CD14-positive monocyte (primary cell): ENCODE measurements around the gene UEVLD. TPM values are rescaled to one million over a fixed set of nuclear protein-coding genes. Genes with fewer than 3 reads are reported as not detected.

Source experiments
- DNase-seq, 3 donors: peaks; one replicate each; pipeline ENCODE4 v3.0.0-alpha.2; 2011 to 2022
- H2AFZ ChIP-seq: 2 replicates; pipeline ENCODE4 v1.6.0; 2012; ENCODE audit warnings: mild to moderate bottlenecking, low read depth, low read length, inconsistent platforms; ENCODE audit not compliant: insufficient read depth, poor library complexity, severe bottlenecking
- H3K27ac ChIP-seq, 2 donors: 1 replicate in 1 of 2; 2 replicates in 1 of 2; pipeline ENCODE4 v1.5.1; 2012 to 2013; ENCODE audit warnings: low read length in 2 of 2, control low read depth in 1 of 2, inconsistent platforms in 1 of 2, low read depth in 1 of 2, mild to moderate bottlenecking in 1 of 2
- H3K27me3 ChIP-seq, 2 donors: one replicate each; pipeline versions ENCODE4 v1.6.0 to v1.6.1; 2011 to 2013; ENCODE audit warnings: low read length in 2 of 2; ENCODE audit not compliant: control insufficient read depth in 2 of 2, insufficient read depth in 2 of 2
- H3K36me3 ChIP-seq, 2 donors: replicated peaks in 1 of 2; 1 replicate in 1 of 2; 2 replicates in 1 of 2; pipeline versions ENCODE4 v1.5.1 to v1.6.1; 2012 to 2013; ENCODE audit warnings: low read length in 2 of 2, control low read depth in 1 of 2, inconsistent platforms in 1 of 2, mild to moderate bottlenecking in 1 of 2; ENCODE audit not compliant: insufficient read depth in 2 of 2, control insufficient read depth in 1 of 2
- H3K4me1 ChIP-seq, 2 donors: 1 replicate in 1 of 2; 2 replicates in 1 of 2; pipeline versions ENCODE4 v1.5.1 to v1.6.1; 2012 to 2013; ENCODE audit warnings: low read length in 2 of 2, control low read depth in 1 of 2, inconsistent platforms in 1 of 2, mild to moderate bottlenecking in 1 of 2, moderate library complexity in 1 of 2; ENCODE audit not compliant: insufficient read depth in 2 of 2, control insufficient read depth in 1 of 2
- H3K4me2 ChIP-seq: replicated peaks from 2 replicates; pipeline ENCODE3; 2012; ENCODE audit warnings: low read length, moderate library complexity, mild to moderate bottlenecking; ENCODE audit not compliant: poor library complexity, severe bottlenecking; ENCODE audit errors: extremely low read depth
- H3K4me3 ChIP-seq, 3 experiments: fragments of 200-600 bp in 1 of 3; sonication (generic) in 1 of 3; replicated peaks in 1 of 3; 1 replicate in 2 of 3; 2 replicates in 1 of 3; pipeline ENCODE4 v1.5.1; 2011 to 2013; ENCODE audit warnings: low read length in 3 of 3, mild to moderate bottlenecking in 3 of 3, control low read depth in 2 of 3, low read depth in 2 of 3, inconsistent platforms in 1 of 3, moderate library complexity in 1 of 3
- H3K79me2 ChIP-seq: 2 replicates; pipeline ENCODE4 v1.6.0; 2012; ENCODE audit warnings: mild to moderate bottlenecking, control low read depth, inconsistent platforms, low read length, moderate library complexity; ENCODE audit not compliant: insufficient read depth
- H3K9ac ChIP-seq: 2 replicates; pipeline ENCODE4 v1.6.0; 2017; ENCODE audit warnings: low read length, mild to moderate bottlenecking; ENCODE audit not compliant: insufficient read depth, poor library complexity, severe bottlenecking
- H3K9me3 ChIP-seq, 2 donors: replicated peaks in 1 of 2; 1 replicate in 1 of 2; 2 replicates in 1 of 2; pipeline versions ENCODE4 v1.5.1 to v1.6.1; 2012 to 2013; ENCODE audit warnings: low read length in 2 of 2, control low read depth in 1 of 2; ENCODE audit not compliant: control insufficient read depth in 1 of 2, insufficient read depth in 1 of 2
- H4K20me1 ChIP-seq: 2 replicates; pipeline ENCODE4 v1.6.0; 2012; ENCODE audit warnings: mild to moderate bottlenecking, low read length, control low read depth, moderate library complexity; ENCODE audit not compliant: insufficient read depth
- H3K27ac Mint-ChIP-seq, 7 donors: one replicate each; pipeline ENCODE4 v1.8.0; 2020; ENCODE audit warnings: mild to moderate bottlenecking in 7 of 7, mixed read lengths in 7 of 7, moderate library complexity in 6 of 7, inconsistent platforms in 2 of 7
- H3K27me3 Mint-ChIP-seq, 3 donors: one replicate each; pipeline ENCODE4 v1.8.0; 2021 to 2022; ENCODE audit warnings: low read depth in 3 of 3, mild to moderate bottlenecking in 3 of 3, mixed read lengths in 3 of 3, moderate library complexity in 3 of 3, inconsistent platforms in 1 of 3
- H3K36me3 Mint-ChIP-seq, 2 donors: one replicate each; pipeline ENCODE4 v1.8.0; 2020; ENCODE audit warnings: mixed read lengths in 2 of 2, inconsistent platforms in 1 of 2, mild to moderate bottlenecking in 1 of 2
- H3K4me1 Mint-ChIP-seq: one replicate; pipeline ENCODE4 v1.8.0; 2020; ENCODE audit warnings: mild to moderate bottlenecking, mixed read lengths
- H3K4me3 Mint-ChIP-seq, 2 donors: one replicate each; pipeline ENCODE4 v1.8.0; 2020; ENCODE audit warnings: mild to moderate bottlenecking in 2 of 2, mixed read lengths in 2 of 2, moderate library complexity in 1 of 2
- H3K9me3 Mint-ChIP-seq, 7 donors: one replicate each; pipeline ENCODE4 v1.8.0; 2020 to 2022; ENCODE audit warnings: mixed read lengths in 7 of 7, mild to moderate bottlenecking in 6 of 7, moderate library complexity in 6 of 7, inconsistent platforms in 2 of 7
- CTCF ChIP-seq: fragments of 200-600 bp; IDR thresholded peaks from one replicate; pipeline ENCODE4 v1.8.0; 2022; ENCODE audit warnings: antibody characterized with exemption, mild to moderate bottlenecking
- WGBS: methylation state at CpG from one replicate; pipeline ENCODE4 v1.1.5; 2013; ENCODE audit warnings: missing lambda C conversion rate; ENCODE audit not compliant: insufficient coverage; 5-methylcytosine and 5-hydroxymethylcytosine counted together
- intact Hi-C, 2 donors: fragments of 100-400 bp; cut with micrococcal nuclease; formaldehyde crosslinking; loops; one replicate each; pipeline versions ENCODE4 v1.15.0 to v1.15.1; 2023
- polyA plus RNA-seq, 3 donors: library from polyadenylated mRNA; depleted of rRNA in 1 of 3; unstranded in 2 of 3; stranded (reverse) in 1 of 3; fragments of 300-500 nt in 2 of 3; fragments of >200 nt in 1 of 3; fragmentation: Illumina TruSeq in 2 of 3; gene quantifications; 1 replicate in 2 of 3; 2 replicates in 1 of 3; pipeline ENCODE4 v1.2.3, GENCODE V29; 2012 to 2021

UEVLD gene
- polyA plus RNA-seq, 3 donors = 8.0 to 15.5 (median 11.7) TPM

- peaks cover 0 to 4% of the 10 kb centered on the region in 2 donors for H3K36me3 ChIP-seq
- no peak overlapping the region for H3K27ac ChIP-seq
- H3K9me3 ChIP-seq = no peaks in the 10 kb centered on the region
- H2AFZ ChIP-seq = no peak overlapping the region
- H3K9ac ChIP-seq = no peak overlapping the region
- no peak overlapping the region for H3K4me2 ChIP-seq
- H4K20me1 ChIP-seq = no peaks in the 10 kb centered on the region
- Mint-ChIP-seq H3K36me3 (peaks cover 0 to 4% of the 10 kb centered on the region in 2 donors), H3K4me1 (peaks cover 7% of the 10 kb centered on the region), H3K9me3 (no peaks in the 10 kb centered on the region), H3K4me3 (no peak overlapping the region), H3K27me3 (no peaks in the 10 kb centered on the region), H3K27ac (no peak overlapping the region)
- H3K27me3 ChIP-seq = no peaks in the 10 kb centered on the region
- no peak overlapping the region for H3K4me3 ChIP-seq
- H3K79me2 ChIP-seq = peaks cover 31% of the 10 kb centered on the region
- peaks cover 21 to 22% of the 10 kb centered on the region in 2 donors for H3K4me1 ChIP-seq
- TF ChIP-seq CTCF = no peak
- intact Hi-C loops = no loop called here
- no peak for DNase-seq
- 100% methylated on average over 1 of the region's 2 CpGs for WGBS
Measured at GRCh38 chr11:18590571-18590970, 2.0 kb upstream of the UEVLD start.

- no peak overlapping the region for H3K4me3 ChIP-seq
- H3K27ac Mint-ChIP-seq = peak overlapping the region in 1 of 7 donors; percentile 9
- H3K36me3 ChIP-seq = peaks cover 6 to 32% of the 10 kb centered on the region in 2 donors
- H3K9me3 ChIP-seq = no peaks in the 10 kb centered on the region
- H3K27me3 Mint-ChIP-seq = no peaks in the 10 kb centered on the region
- no peak for TF ChIP-seq CTCF
- H3K4me1 Mint-ChIP-seq = peaks cover 3% of the 10 kb centered on the region
- H3K79me2 ChIP-seq = peaks cover 6% of the 10 kb centered on the region
- H3K36me3 Mint-ChIP-seq = peaks cover 17 to 40% of the 10 kb centered on the region in 2 donors
- no peaks in the 10 kb centered on the region for H3K4me1 ChIP-seq
- no peak overlapping the region for H3K9ac ChIP-seq
- H4K20me1 ChIP-seq = no peaks in the 10 kb centered on the region
- H3K4me3 Mint-ChIP-seq = no peak overlapping the region
- H3K27me3 ChIP-seq = no peaks in the 10 kb centered on the region
- intact Hi-C loops = no loop called here
- no peak overlapping the region for H3K27ac ChIP-seq
- no peak overlapping the region for H2AFZ ChIP-seq
- H3K9me3 Mint-ChIP-seq = no peaks in the 10 kb centered on the region
- DNase-seq = no peak
- WGBS = no CpG with 5 or more reads among the region's 1 CpG
- no peak overlapping the region for H3K4me2 ChIP-seq
Measured at GRCh38 chr11:18581825-18582224, 6.7 kb downstream of the UEVLD start.
